ENCODE results near the gene MYO5B. TPM values are rescaled to one million over a fixed set of nuclear protein-coding genes. Genes with fewer than 3 reads are reported as not detected.
A peak's percentile ranks its signal among the peaks of the same experiment; 100 is the strongest.

MYO5B gene
- total RNA-seq, 1 donor from 2014 or later, result 39.1 TPM

- Mint-ChIP-seq H3K4me3 (ENCODE audit: low read depth) (no peak overlapping the region), H3K27ac (no peak overlapping the region), H3K36me3 (ENCODE audit: insufficient read depth) (peaks cover 4% of the 10 kb centered on the region), H3K4me1 (ENCODE audit: low read depth) (peaks cover 24% of the 10 kb centered on the region), H3K9me3 (ENCODE audit: low read depth) (no peaks in the 10 kb centered on the region), H3K27me3 (no peaks in the 10 kb centered on the region)
- no peak for DNase-seq (ENCODE audit: low spot score, unreplicated experiment)
- TF ChIP-seq, protein P1, sequence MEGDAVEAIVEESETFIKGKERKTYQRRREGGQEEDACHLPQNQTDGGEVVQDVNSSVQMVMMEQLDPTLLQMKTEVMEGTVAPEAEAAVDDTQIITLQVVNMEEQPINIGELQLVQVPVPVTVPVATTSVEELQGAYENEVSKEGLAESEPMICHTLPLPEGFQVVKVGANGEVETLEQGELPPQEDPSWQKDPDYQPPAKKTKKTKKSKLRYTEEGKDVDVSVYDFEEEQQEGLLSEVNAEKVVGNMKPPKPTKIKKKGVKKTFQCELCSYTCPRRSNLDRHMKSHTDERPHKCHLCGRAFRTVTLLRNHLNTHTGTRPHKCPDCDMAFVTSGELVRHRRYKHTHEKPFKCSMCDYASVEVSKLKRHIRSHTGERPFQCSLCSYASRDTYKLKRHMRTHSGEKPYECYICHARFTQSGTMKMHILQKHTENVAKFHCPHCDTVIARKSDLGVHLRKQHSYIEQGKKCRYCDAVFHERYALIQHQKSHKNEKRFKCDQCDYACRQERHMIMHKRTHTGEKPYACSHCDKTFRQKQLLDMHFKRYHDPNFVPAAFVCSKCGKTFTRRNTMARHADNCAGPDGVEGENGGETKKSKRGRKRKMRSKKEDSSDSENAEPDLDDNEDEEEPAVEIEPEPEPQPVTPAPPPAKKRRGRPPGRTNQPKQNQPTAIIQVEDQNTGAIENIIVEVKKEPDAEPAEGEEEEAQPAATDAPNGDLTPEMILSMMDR (IDR thresholded peaks at IDR 0.05; ENCODE audit: unreplicated experiment), result no peak
Measured at GRCh38 chr18:49815927-49816326, 379.0 kb downstream of the MYO5B start.

- no peaks in the 10 kb centered on the region for H3K27me3 Mint-ChIP-seq
- DNase-seq (ENCODE audit: low spot score, unreplicated experiment), result no peak
- H3K4me3 Mint-ChIP-seq (ENCODE audit: low read depth), result peak overlapping the region; percentile 87
- H3K36me3 Mint-ChIP-seq (ENCODE audit: insufficient read depth), result peaks cover 15% of the 10 kb centered on the region
- H3K27ac Mint-ChIP-seq, result peak overlapping the region; percentile 98
- peaks cover 25% of the 10 kb centered on the region for H3K4me1 Mint-ChIP-seq (ENCODE audit: low read depth)
- peaks cover 12% of the 10 kb centered on the region for H3K9me3 Mint-ChIP-seq (ENCODE audit: low read depth)
- TF ChIP-seq, protein P1 (IDR thresholded peaks at IDR 0.05; ENCODE audit: unreplicated experiment), result no peak
Measured at GRCh38 chr18:49814147-49814499, 380.8 kb downstream of the MYO5B start.

DNA sequence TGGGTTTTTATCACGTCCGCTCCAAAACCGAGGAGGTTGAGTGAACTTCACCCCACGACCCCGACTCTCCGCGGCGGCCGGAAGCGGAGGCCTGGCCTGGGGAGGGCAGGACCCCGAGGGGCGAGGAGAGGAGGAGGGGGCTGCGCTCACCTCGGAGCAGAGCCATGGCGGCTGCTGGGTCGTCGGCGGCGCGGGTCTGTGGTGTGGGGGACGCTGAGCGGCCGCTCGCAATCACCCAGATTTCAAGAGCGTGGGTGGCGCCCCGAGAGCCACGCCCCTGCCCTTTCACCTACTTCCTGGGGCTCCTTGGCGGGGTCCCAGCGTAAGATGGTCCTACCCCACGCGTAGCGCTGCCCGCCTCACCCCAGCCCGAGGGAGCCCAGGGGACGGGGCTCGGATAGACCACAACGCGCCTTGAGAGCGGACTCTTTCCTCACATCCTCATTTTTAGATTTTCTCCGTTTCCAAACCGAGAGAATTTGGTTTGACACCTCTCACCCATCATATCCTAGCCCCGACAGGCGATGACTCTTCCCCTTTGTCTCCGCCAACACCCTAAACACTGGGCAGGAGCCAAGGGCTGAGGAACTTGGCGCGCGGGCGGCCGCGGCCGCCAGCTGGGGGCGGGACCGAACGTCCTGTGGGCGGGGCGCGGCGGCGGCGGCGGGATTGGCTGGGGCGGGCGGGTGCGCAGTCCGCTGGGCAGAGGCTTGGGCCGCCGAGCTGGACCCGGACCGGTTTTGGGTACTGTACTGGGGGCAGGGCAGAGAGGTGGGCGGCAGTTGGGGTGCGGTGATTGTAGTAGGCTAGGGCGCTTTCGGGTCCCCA, 381.4 kb downstream of the MYO5B start, which contains the start of gene ACAA2:
Gene ACAA2 (minus strand): TSS at position 215 of the 828 bp plus-strand sequence. CDS start 49 bp downstream, at position 166.
- Mint-ChIP-seq H3K4me1 (ENCODE audit: low read depth) (peaks cover 25% of the 10 kb centered on the region), H3K4me3 (ENCODE audit: low read depth) (peak within 1 kb of the TSS; percentile 87), H3K9me3 (ENCODE audit: low read depth) (peaks cover 15% of the 10 kb centered on the region), H3K27me3 (no peaks in the 10 kb centered on the region), H3K27ac (peak within 1 kb of the TSS; percentile 98), H3K36me3 (ENCODE audit: insufficient read depth) (peaks cover 19% of the 10 kb centered on the region)
- peak; percentile 66 for DNase-seq (ENCODE audit: low spot score, unreplicated experiment)
- TF ChIP-seq, protein P1 (IDR thresholded peaks at IDR 0.05; ENCODE audit: unreplicated experiment), result no peak

- Mint-ChIP-seq H3K27me3 (no peaks in the 10 kb centered on the region), H3K4me3 (ENCODE audit: low read depth) (peak overlapping the region; percentile 87), H3K27ac (peak overlapping the region; percentile 98), H3K9me3 (ENCODE audit: low read depth) (peaks cover 18% of the 10 kb centered on the region), H3K4me1 (ENCODE audit: low read depth) (peaks cover 25% of the 10 kb centered on the region), H3K36me3 (ENCODE audit: insufficient read depth) (peaks cover 24% of the 10 kb centered on the region)
- DNase-seq (ENCODE audit: low spot score, unreplicated experiment), result peak; percentile 24
- TF ChIP-seq, protein P1 (IDR thresholded peaks at IDR 0.05; ENCODE audit: unreplicated experiment), result no peak
Measured at GRCh38 chr18:49813069-49813318, 382.0 kb downstream of the MYO5B start.

GRCh38 chr18:49812286-49813068, 382.5 kb downstream of the MYO5B start:
- Mint-ChIP-seq H3K36me3 (ENCODE audit: insufficient read depth) (peaks cover 26% of the 10 kb centered on the region), H3K4me1 (ENCODE audit: low read depth) (peaks cover 23% of the 10 kb centered on the region), H3K4me3 (ENCODE audit: low read depth) (peak overlapping the region; percentile 87), H3K9me3 (ENCODE audit: low read depth) (peaks cover 18% of the 10 kb centered on the region), H3K27ac (peak overlapping the region; percentile 98), H3K27me3 (no peaks in the 10 kb centered on the region)
- no peak for DNase-seq (ENCODE audit: low spot score, unreplicated experiment)
- TF ChIP-seq, protein P1 (IDR thresholded peaks at IDR 0.05; ENCODE audit: unreplicated experiment), result no peak

Measured in progenitor cell of endocrine pancreas (in vitro differentiated cells).